Measurements from ENCODE around the gene FPR1. TPM values are rescaled to one million over a fixed set of nuclear protein-coding genes. Genes with fewer than 3 reads are reported as not detected.

The FPR1 gene
- total RNA-seq, 1 donor from 2014 or later = not detected

DNA sequence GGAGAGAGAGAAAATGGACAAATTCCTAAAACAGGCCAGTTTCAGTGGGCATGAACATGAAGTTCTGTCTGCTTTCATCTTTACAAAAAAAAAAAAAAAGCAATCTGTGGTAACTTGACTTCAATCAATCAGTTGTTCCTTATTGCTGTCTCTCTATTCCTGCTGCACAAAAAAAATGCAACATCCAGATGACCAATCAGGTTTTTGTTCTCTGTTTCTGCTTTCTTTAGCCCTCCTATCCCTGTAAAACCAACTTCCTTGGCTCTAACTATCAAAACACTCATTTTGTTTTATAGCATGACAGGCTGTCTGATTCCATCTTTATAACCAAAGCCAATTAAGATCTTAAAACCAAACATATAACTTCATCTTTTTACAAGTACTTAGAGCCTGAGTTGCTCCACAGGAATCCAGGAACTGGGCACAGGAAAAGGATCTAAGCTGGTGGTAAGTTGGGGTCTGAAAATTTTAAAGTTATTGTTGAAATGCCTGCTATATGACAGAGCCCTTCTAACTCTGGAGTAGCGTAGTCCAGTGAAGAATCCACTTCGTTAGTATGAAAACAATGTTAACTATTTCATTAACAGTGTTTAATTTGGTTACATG lies 43.3 kb upstream of the FPR1 start, which contains the start of gene FPR3:
FPR3 (plus strand) TSS at position 273 of the 606 bp plus-strand sequence. CDS start 28,592 bp downstream, outside the sequence.
- H3K4me1 ChIP-seq (ENCODE audit: insufficient read depth, low read length) = peaks cover 11% of the 10 kb centered on the region

DNA sequence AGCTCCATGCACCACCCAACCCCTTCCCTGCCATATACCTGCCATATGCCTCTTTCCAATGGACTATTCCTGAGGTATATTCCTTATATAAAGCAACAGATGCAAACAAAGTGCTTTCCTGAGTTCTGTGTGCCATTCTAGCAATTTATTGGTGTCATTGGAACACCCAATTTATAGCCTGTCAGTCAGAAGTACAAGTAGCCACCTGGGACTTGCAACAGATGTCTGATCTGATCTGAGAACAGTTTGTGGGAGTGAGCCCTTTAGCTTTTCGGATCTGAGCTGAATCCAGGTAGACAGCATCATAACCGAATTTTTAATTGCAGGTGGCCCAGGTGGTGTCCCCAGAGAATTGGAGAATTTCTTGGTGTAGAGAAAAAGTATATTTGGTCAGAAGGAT lies 42.3 kb upstream of the FPR1 start:
- H2AFZ ChIP-seq (ENCODE audit: low read depth, low read length) = no peak overlapping the region
- no peak overlapping the region for H3K9ac ChIP-seq (ENCODE audit: low read length)
- Mint-ChIP-seq H3K27me3 (ENCODE audit: low read depth, unreplicated experiment) (no peaks in the 10 kb centered on the region), H3K4me1 (ENCODE audit: low read depth, unreplicated experiment) (peaks cover under 1% of the 10 kb centered on the region), H3K36me3 (ENCODE audit: low read depth, unreplicated experiment) (no peaks in the 10 kb centered on the region), H3K4me3 (ENCODE audit: unreplicated experiment) (no peak overlapping the region), H3K9me3 (ENCODE audit: unreplicated experiment) (peaks cover 18% of the 10 kb centered on the region), H3K27ac (ENCODE audit: unreplicated experiment) (no peak overlapping the region)
- peaks cover 3% of the 10 kb centered on the region for H3K9me3 ChIP-seq (ENCODE audit: insufficient read depth, low read depth, low read length)
- no peak overlapping the region for H3K4me3 ChIP-seq (ENCODE audit: insufficient read depth, low read depth, low read length)
- FAIRE-seq (no peak), DNase-seq (ENCODE audit: low read depth) (no peak)
- peaks cover 2% of the 10 kb centered on the region for H3K4me1 ChIP-seq (ENCODE audit: insufficient read depth, low read length)
- H3K27me3 ChIP-seq (ENCODE audit: insufficient read depth, low read length) = no peaks in the 10 kb centered on the region
- H4K20me1 ChIP-seq (ENCODE audit: insufficient read depth, low read length) = no peaks in the 10 kb centered on the region
- H3K36me3 ChIP-seq (ENCODE audit: insufficient read depth, low read length) = no peaks in the 10 kb centered on the region
- H3K79me2 ChIP-seq (ENCODE audit: insufficient read depth, low read length) = no peaks in the 10 kb centered on the region
- no peak overlapping the region for H3K27ac ChIP-seq (ENCODE audit: low read depth, low read length)
- TF ChIP-seq EZH2 (IDR thresholded peaks at IDR 0.05; ENCODE audit: insufficient read depth, low read length) = no peak
- TF ChIP-seq, protein P1, sequence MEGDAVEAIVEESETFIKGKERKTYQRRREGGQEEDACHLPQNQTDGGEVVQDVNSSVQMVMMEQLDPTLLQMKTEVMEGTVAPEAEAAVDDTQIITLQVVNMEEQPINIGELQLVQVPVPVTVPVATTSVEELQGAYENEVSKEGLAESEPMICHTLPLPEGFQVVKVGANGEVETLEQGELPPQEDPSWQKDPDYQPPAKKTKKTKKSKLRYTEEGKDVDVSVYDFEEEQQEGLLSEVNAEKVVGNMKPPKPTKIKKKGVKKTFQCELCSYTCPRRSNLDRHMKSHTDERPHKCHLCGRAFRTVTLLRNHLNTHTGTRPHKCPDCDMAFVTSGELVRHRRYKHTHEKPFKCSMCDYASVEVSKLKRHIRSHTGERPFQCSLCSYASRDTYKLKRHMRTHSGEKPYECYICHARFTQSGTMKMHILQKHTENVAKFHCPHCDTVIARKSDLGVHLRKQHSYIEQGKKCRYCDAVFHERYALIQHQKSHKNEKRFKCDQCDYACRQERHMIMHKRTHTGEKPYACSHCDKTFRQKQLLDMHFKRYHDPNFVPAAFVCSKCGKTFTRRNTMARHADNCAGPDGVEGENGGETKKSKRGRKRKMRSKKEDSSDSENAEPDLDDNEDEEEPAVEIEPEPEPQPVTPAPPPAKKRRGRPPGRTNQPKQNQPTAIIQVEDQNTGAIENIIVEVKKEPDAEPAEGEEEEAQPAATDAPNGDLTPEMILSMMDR (IDR thresholded peaks at IDR 0.05; ENCODE audit: insufficient read depth, low read depth, low read length) = no peak
- no peak overlapping the region for H3K4me2 ChIP-seq (ENCODE audit: low read length)

More for the DNA sequence above, 43.3 kb upstream of the FPR1 start, which contains the start of gene FPR3:
- Histone ChIP-seq H3K4me2 (ENCODE audit: low read length) (no peak within 1 kb of the TSS), H3K9ac (ENCODE audit: low read length) (no peak within 1 kb of the TSS), H3K9me3 (ENCODE audit: insufficient read depth, low read depth, low read length) (peaks cover 6% of the 10 kb centered on the region), H3K27ac (ENCODE audit: low read depth, low read length) (no peak within 1 kb of the TSS), H3K27me3 (ENCODE audit: insufficient read depth, low read length) (no peaks in the 10 kb centered on the region), H3K79me2 (ENCODE audit: insufficient read depth, low read length) (no peaks in the 10 kb centered on the region), H3K36me3 (ENCODE audit: insufficient read depth, low read length) (no peaks in the 10 kb centered on the region), H3K4me3 (ENCODE audit: insufficient read depth, low read depth, low read length) (no peak within 1 kb of the TSS), H4K20me1 (ENCODE audit: insufficient read depth, low read length) (no peaks in the 10 kb centered on the region), H2AFZ (ENCODE audit: low read depth, low read length) (no peak within 1 kb of the TSS)
- FAIRE-seq (no peak), DNase-seq (ENCODE audit: low read depth) (no peak)
- H3K27ac Mint-ChIP-seq (ENCODE audit: unreplicated experiment) = no peak within 1 kb of the TSS
- peaks cover 3% of the 10 kb centered on the region for H3K4me1 Mint-ChIP-seq (ENCODE audit: low read depth, unreplicated experiment)
- TF ChIP-seq, protein P1 (IDR thresholded peaks at IDR 0.05; ENCODE audit: insufficient read depth, low read depth, low read length) = no peak
- TF ChIP-seq EZH2 (IDR thresholded peaks at IDR 0.05; ENCODE audit: insufficient read depth, low read length) = no peak
- no peaks in the 10 kb centered on the region for H3K36me3 Mint-ChIP-seq (ENCODE audit: low read depth, unreplicated experiment)
- H3K27me3 Mint-ChIP-seq (ENCODE audit: low read depth, unreplicated experiment) = no peaks in the 10 kb centered on the region
- H3K9me3 Mint-ChIP-seq (ENCODE audit: unreplicated experiment) = peaks cover 20% of the 10 kb centered on the region
- H3K4me3 Mint-ChIP-seq (ENCODE audit: unreplicated experiment) = no peak within 1 kb of the TSS

DNA sequence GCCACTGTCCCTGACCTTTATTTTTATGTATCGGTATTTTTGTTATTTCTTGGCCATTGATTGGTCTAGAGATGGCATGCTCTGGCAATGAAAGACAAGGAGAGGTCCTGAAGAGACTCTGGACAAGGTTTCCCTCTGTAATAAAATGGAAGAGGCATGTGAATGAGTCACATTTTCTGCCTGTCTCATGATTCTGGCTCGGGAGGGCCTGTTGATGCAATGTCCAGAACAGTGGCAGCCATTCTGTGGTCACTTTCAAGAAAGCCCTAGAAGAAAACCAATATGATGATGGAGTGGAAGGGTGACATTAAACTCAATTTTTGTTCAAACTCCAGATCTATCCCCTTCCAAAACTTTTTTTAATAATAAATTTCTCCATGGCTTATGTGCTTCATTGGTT lies 41.3 kb upstream of the FPR1 start:
- Histone ChIP-seq H3K27me3 (ENCODE audit: insufficient read depth, low read length) (no peaks in the 10 kb centered on the region), H4K20me1 (ENCODE audit: insufficient read depth, low read length) (no peaks in the 10 kb centered on the region), H3K9ac (ENCODE audit: low read length) (no peak overlapping the region), H2AFZ (ENCODE audit: low read depth, low read length) (no peak overlapping the region), H3K27ac (ENCODE audit: low read depth, low read length) (no peak overlapping the region), H3K79me2 (ENCODE audit: insufficient read depth, low read length) (no peaks in the 10 kb centered on the region), H3K9me3 (ENCODE audit: insufficient read depth, low read depth, low read length) (peaks cover 3% of the 10 kb centered on the region), H3K4me1 (ENCODE audit: insufficient read depth, low read length) (no peaks in the 10 kb centered on the region), H3K4me3 (ENCODE audit: insufficient read depth, low read depth, low read length) (no peak overlapping the region), H3K36me3 (ENCODE audit: insufficient read depth, low read length) (no peaks in the 10 kb centered on the region), H3K4me2 (ENCODE audit: low read length) (no peak overlapping the region)
- Mint-ChIP-seq H3K4me1 (ENCODE audit: low read depth, unreplicated experiment) (no peaks in the 10 kb centered on the region), H3K27me3 (ENCODE audit: low read depth, unreplicated experiment) (no peaks in the 10 kb centered on the region), H3K9me3 (ENCODE audit: unreplicated experiment) (peaks cover 17% of the 10 kb centered on the region), H3K4me3 (ENCODE audit: unreplicated experiment) (no peak overlapping the region), H3K27ac (ENCODE audit: unreplicated experiment) (no peak overlapping the region), H3K36me3 (ENCODE audit: low read depth, unreplicated experiment) (no peaks in the 10 kb centered on the region)
- FAIRE-seq (no peak), DNase-seq (ENCODE audit: low read depth) (no peak)
- TF ChIP-seq, protein P1 (IDR thresholded peaks at IDR 0.05; ENCODE audit: insufficient read depth, low read depth, low read length) = no peak
- TF ChIP-seq EZH2 (IDR thresholded peaks at IDR 0.05; ENCODE audit: insufficient read depth, low read length) = no peak
